ENCODE results near the gene PLCD1. TPM values are rescaled to one million over a fixed set of nuclear protein-coding genes. Genes with fewer than 3 reads are reported as not detected.

PLCD1 gene
- total and polyA plus RNA-seq, 2 of the 13 experiments (the other 11 are each of a cell fraction or from before 2014, with no cell fraction given), result 10.1 to 12.4 TPM

GRCh38 chr3:38001456-38002081 is 27.9 kb downstream of the PLCD1 start (continued):
- TF ChIP-seq ZNF687 (CRISPR knock-in tag; IDR thresholded peaks at IDR 0.05) (peak; percentile 47), E2F5 (CRISPR knock-in tag; conservative IDR thresholded peaks at IDR 0.05) (no peak), GLI4 (CRISPR knock-in tag; IDR thresholded peaks at IDR 0.05; ENCODE audit: borderline replicate concordance) (no peak), ZKSCAN5 (CRISPR knock-in tag; IDR thresholded peaks at IDR 0.05) (no peak), TBX3 (IDR thresholded peaks at IDR 0.05; ENCODE audit: borderline replicate concordance) (no peak), SAP130 (CRISPR knock-in tag; IDR thresholded peaks at IDR 0.05; ENCODE audit: low read depth) (0 out of 2 replicates have a peak, but pooled peaks have one; percentile 21), ZNF296 (CRISPR knock-in tag; conservative IDR thresholded peaks at IDR 0.05) (no peak), ZBTB3 (CRISPR knock-in tag; IDR thresholded peaks at IDR 0.05; ENCODE audit: borderline replicate concordance, low read depth) (no peak), MEIS1 (CRISPR knock-in tag; IDR thresholded peaks at IDR 0.05; ENCODE audit: borderline replicate concordance) (no peak), ETS1 (CRISPR knock-in tag; IDR thresholded peaks at IDR 0.05) (no peak), ZNF788 (CRISPR knock-in tag; IDR thresholded peaks at IDR 0.05; ENCODE audit: borderline replicate concordance) (no peak), ZFX (CRISPR knock-in tag; IDR thresholded peaks at IDR 0.05; ENCODE audit: low read depth) (0 out of 2 replicates have a peak, but pooled peaks have one; percentile 49), ZNF772 (CRISPR knock-in tag; IDR thresholded peaks at IDR 0.05) (no peak), PHF5A (CRISPR knock-in tag; IDR thresholded peaks at IDR 0.05; ENCODE audit: low read depth, unreplicated experiment) (no peak), ZSCAN21 (CRISPR knock-in tag; IDR thresholded peaks at IDR 0.05; ENCODE audit: borderline replicate concordance) (0 out of 2 replicates have a peak, but pooled peaks have one; percentile 25), RBFOX2 (IDR thresholded peaks at IDR 0.05; ENCODE audit: low read depth, low read length) (no peak), TAF15 (IDR thresholded peaks at IDR 0.05; ENCODE audit: low read depth, low read length, poor library complexity, severe bottlenecking) (no peak), TP53 (CRISPR knock-in tag; conservative IDR thresholded peaks at IDR 0.05) (no peak), ZNF138 (CRISPR knock-in tag; IDR thresholded peaks at IDR 0.05; ENCODE audit: low read depth) (no peak), CTCF (CRISPR knock-in tag; IDR thresholded peaks at IDR 0.05) (peak; percentile 68), HNRNPK (IDR thresholded peaks at IDR 0.05; ENCODE audit: low read depth, low read length, poor library complexity, severe bottlenecking) (no peak), ZKSCAN8 (CRISPR knock-in tag; IDR thresholded peaks at IDR 0.05; ENCODE audit: borderline replicate concordance) (no peak)

All from HepG2 (cell line).